Measurements from ENCODE around the gene SMNDC1. TPM values are rescaled to one million over a fixed set of nuclear protein-coding genes. Genes with fewer than 3 reads are reported as not detected.

SMNDC1 gene
- total RNA-seq, 2 donors from 2014 or later, result 8.0 to 11.0 TPM

- no peak for DNase-seq (ENCODE audit: low spot score)
- H3K9me3 ChIP-seq, result no peaks in the 10 kb centered on the region
- 6% methylated on average over 4 of the region's 4 CpGs for WGBS
- H3K27ac ChIP-seq, result peak overlapping the region in 1 of 2 donors; percentile 88
- H3K27me3 ChIP-seq (replicated peaks; ENCODE audit: insufficient read depth), result no peaks in the 10 kb centered on the region
- peaks cover 6% of the 10 kb centered on the region for H3K4me1 ChIP-seq (replicated peaks)
- no peaks in the 10 kb centered on the region for H3K36me3 ChIP-seq
- intact Hi-C loops (cut with DNase I), result loop anchor here (5.0 to 10.0 kb wide), 2 partner anchors 166 to 611 kb away; partner anchors contain the start of genes BBIP1 and SHOC2
- no peak for TF ChIP-seq CTCF (IDR thresholded peaks at IDR 0.05)
- no peak for TF ChIP-seq POLR2A (IDR thresholded peaks at IDR 0.05)
- TF ChIP-seq POLR2AphosphoS5 (IDR thresholded peaks at IDR 0.05), result no peak
- peak overlapping the region; percentile 60 to 95 for H3K4me3 ChIP-seq
These were observed 1.0 kb downstream of the SMNDC1 start for GRCh38 chr10:110303681-110304080.

- H3K27me3 ChIP-seq (replicated peaks; ENCODE audit: insufficient read depth), result no peaks in the 10 kb centered on the region
- peaks cover 14 to 15% of the 10 kb centered on the region in 2 donors for H3K36me3 ChIP-seq
- intact Hi-C loops (cut with DNase I), result loop anchor here (5.0 to 10.0 kb wide), 2 partner anchors 163 to 614 kb away; partner anchors contain the start of genes BBIP1 and SHOC2
- no peak overlapping the region for H3K27ac ChIP-seq
- TF ChIP-seq POLR2AphosphoS5 (IDR thresholded peaks at IDR 0.05) (no peak), CTCF (IDR thresholded peaks at IDR 0.05) (no peak), POLR2A (IDR thresholded peaks at IDR 0.05) (no peak)
- peaks cover 6% of the 10 kb centered on the region for H3K4me1 ChIP-seq (replicated peaks)
- H3K4me3 ChIP-seq, result no peak overlapping the region
- no peak for DNase-seq (ENCODE audit: low spot score)
- H3K9me3 ChIP-seq, result no peaks in the 10 kb centered on the region
- WGBS, result 60% methylated on average over 5 of the region's 5 CpGs
These were observed 4.2 kb downstream of the SMNDC1 start for GRCh38 chr10:110300486-110300986.

- no peaks in the 10 kb centered on the region for H3K4me1 ChIP-seq (replicated peaks)
- H3K9me3 ChIP-seq, result no peaks in the 10 kb centered on the region
- no peak overlapping the region for H3K27ac ChIP-seq
- no peak overlapping the region for H3K4me3 ChIP-seq
- H3K36me3 ChIP-seq, result peaks cover 14 to 15% of the 10 kb centered on the region in 2 donors
- intact Hi-C loops (cut with DNase I), result no loop called here
- WGBS, result 76% methylated on average over 1 of the region's 1 CpG
- DNase-seq (ENCODE audit: low spot score), result no peak
- TF ChIP-seq POLR2A (IDR thresholded peaks at IDR 0.05) (no peak), CTCF (IDR thresholded peaks at IDR 0.05) (no peak), POLR2AphosphoS5 (IDR thresholded peaks at IDR 0.05) (no peak)
- no peaks in the 10 kb centered on the region for H3K27me3 ChIP-seq (replicated peaks; ENCODE audit: insufficient read depth)
These were observed 7.8 kb downstream of the SMNDC1 start for GRCh38 chr10:110296966-110297365.

- no peaks in the 10 kb centered on the region for H3K4me1 ChIP-seq (replicated peaks)
- intact Hi-C loops (cut with DNase I), result no loop called here
- no peak overlapping the region for H3K27ac ChIP-seq
- 90% methylated on average over 2 of the region's 2 CpGs for WGBS
- DNase-seq (ENCODE audit: low spot score), result no peak
- no peak overlapping the region for H3K4me3 ChIP-seq
- no peaks in the 10 kb centered on the region for H3K27me3 ChIP-seq (replicated peaks; ENCODE audit: insufficient read depth)
- peaks cover 0 to 2% of the 10 kb centered on the region in 2 donors for H3K36me3 ChIP-seq
- TF ChIP-seq POLR2A (IDR thresholded peaks at IDR 0.05), result no peak
- no peak for TF ChIP-seq POLR2AphosphoS5 (IDR thresholded peaks at IDR 0.05)
- no peak for TF ChIP-seq CTCF (IDR thresholded peaks at IDR 0.05)
- no peaks in the 10 kb centered on the region for H3K9me3 ChIP-seq
These were observed 17.9 kb downstream of the SMNDC1 start for GRCh38 chr10:110286841-110287240.

- no peaks in the 10 kb centered on the region for H3K9me3 ChIP-seq
- no peak overlapping the region for H3K27ac ChIP-seq
- H3K36me3 ChIP-seq, result peaks cover 0 to 2% of the 10 kb centered on the region in 2 donors
- WGBS, result 98% methylated on average over 2 of the region's 2 CpGs
- TF ChIP-seq POLR2A (IDR thresholded peaks at IDR 0.05) (no peak), CTCF (IDR thresholded peaks at IDR 0.05) (no peak), POLR2AphosphoS5 (IDR thresholded peaks at IDR 0.05) (no peak)
- H3K4me1 ChIP-seq (replicated peaks), result no peaks in the 10 kb centered on the region
- H3K4me3 ChIP-seq, result no peak overlapping the region
- DNase-seq (ENCODE audit: low spot score), result no peak
- intact Hi-C loops (cut with DNase I), result no loop called here
- H3K27me3 ChIP-seq (replicated peaks; ENCODE audit: insufficient read depth), result no peaks in the 10 kb centered on the region
These were observed 19.2 kb downstream of the SMNDC1 start for GRCh38 chr10:110285501-110285900.
